Measurements from ENCODE around the gene HIP1.
A peak's percentile ranks its signal among the peaks of the same experiment; 100 is the strongest.
"Not testable (repeated sequence)": the region's sequence is repeated elsewhere in the genome, so short reads cannot be mapped to it uniquely, and the experiment has no call there.

Gene HIP1

GRCh38 chr7:75721426-75721825, 17.3 kb downstream of the HIP1 start:
- ChIA-PET POLR2A (no interaction called here), CTCF (no interaction called here)
- no peak for DNase-seq (ENCODE audit: low read depth, low spot score)
- no peak overlapping the region for H3K4me3 ChIP-seq (ENCODE audit: low read depth, low read length)
- no peak for TF ChIP-seq CTCF (IDR thresholded peaks at IDR 0.05; ENCODE audit: insufficient read depth, low read length, missing control alignments)

GRCh38 chr7:75719626-75720025, 19.1 kb downstream of the HIP1 start:
- TF ChIP-seq CTCF (IDR thresholded peaks at IDR 0.05; ENCODE audit: insufficient read depth, low read length, missing control alignments) = no peak
- no peak overlapping the region for H3K4me3 ChIP-seq (ENCODE audit: low read depth, low read length)
- ChIA-PET CTCF (no interaction called here), POLR2A (no interaction called here)
- no peak for DNase-seq (ENCODE audit: low read depth, low spot score)

GRCh38 chr7:75718390-75719031, 20.2 kb downstream of the HIP1 start:
- TF ChIP-seq CTCF (IDR thresholded peaks at IDR 0.05; ENCODE audit: insufficient read depth, low read length, missing control alignments) = no peak
- no peak overlapping the region for H3K4me3 ChIP-seq (ENCODE audit: low read depth, low read length)
- DNase-seq (ENCODE audit: low read depth, low spot score) = no peak
- ChIA-PET CTCF (interaction anchor here (1.2 to 1.5 kb wide), 2 partner anchors 9 to 38 kb away, joined by 3 to 4 read pairs; no protein-coding TSS in a partner anchor), POLR2A (no interaction called here)

- CTCF ChIA-PET = interaction anchor here (1.2 to 1.5 kb wide), 2 partner anchors 10 to 39 kb away, joined by 3 to 4 read pairs; no protein-coding TSS in a partner anchor
- DNase-seq (ENCODE audit: low read depth, low spot score); H3K4me3 ChIP-seq (ENCODE audit: low read depth, low read length); POLR2A ChIA-PET: not testable (repeated sequence)
Measured at GRCh38 chr7:75717746-75718145, 21.0 kb downstream of the HIP1 start.

- TF ChIP-seq CTCF (IDR thresholded peaks at IDR 0.05; ENCODE audit: insufficient read depth, low read length, missing control alignments) = no peak
- H3K4me3 ChIP-seq (ENCODE audit: low read depth, low read length) = no peak overlapping the region
- POLR2A ChIA-PET = no interaction called here
- CTCF ChIA-PET = interaction anchor here (1.2 kb wide), 1 partner anchor 39 kb away, joined by 3 read pairs; no protein-coding TSS in a partner anchor
- peak; percentile 66 for DNase-seq (ENCODE audit: low read depth, low spot score)
Measured at GRCh38 chr7:75716992-75717626, 21.6 kb downstream of the HIP1 start.

GRCh38 chr7:75715864-75716263, 22.9 kb downstream of the HIP1 start:
- no peak overlapping the region for H3K4me3 ChIP-seq (ENCODE audit: low read depth, low read length)

More at GRCh38 chr7:75715864-75716263, 22.9 kb downstream of the HIP1 start:
- POLR2A ChIA-PET = no interaction called here
- DNase-seq (ENCODE audit: low read depth, low spot score) = no peak
- CTCF ChIA-PET = interaction anchor here (0.6 kb wide), 1 partner anchor 151 kb away, joined by 3 read pairs; no protein-coding TSS in a partner anchor
- TF ChIP-seq CTCF (IDR thresholded peaks at IDR 0.05; ENCODE audit: insufficient read depth, low read length, missing control alignments) = no peak

All from AG04449 (cell line).